Lower leg skin (tissue), 3 donors: Measurements from ENCODE around the gene BAHCC1.

Experiments used
- POLR2A ChIP-seq, 2 donors: fragments of 450-650 bp; IDR thresholded peaks; one replicate each; pipeline ENCODE4 v1.6.1; 2016 to 2017; ENCODE audit warnings: antibody characterized with exemption in 2 of 2, mild to moderate bottlenecking in 1 of 2, moderate library complexity in 1 of 2
- TF ChIP-seq, protein P1 (sequence below), 3 donors: fragments of 450-650 bp; IDR thresholded peaks; one replicate each; pipeline ENCODE4 v1.5.1; 2016; ENCODE audit warnings: antibody characterized with exemption in 3 of 3, mild to moderate bottlenecking in 3 of 3, moderate library complexity in 2 of 3

GRCh38 chr17:81476097-81476496 lies 80.8 kb downstream of the BAHCC1 start:
- TF ChIP-seq, protein P1, sequence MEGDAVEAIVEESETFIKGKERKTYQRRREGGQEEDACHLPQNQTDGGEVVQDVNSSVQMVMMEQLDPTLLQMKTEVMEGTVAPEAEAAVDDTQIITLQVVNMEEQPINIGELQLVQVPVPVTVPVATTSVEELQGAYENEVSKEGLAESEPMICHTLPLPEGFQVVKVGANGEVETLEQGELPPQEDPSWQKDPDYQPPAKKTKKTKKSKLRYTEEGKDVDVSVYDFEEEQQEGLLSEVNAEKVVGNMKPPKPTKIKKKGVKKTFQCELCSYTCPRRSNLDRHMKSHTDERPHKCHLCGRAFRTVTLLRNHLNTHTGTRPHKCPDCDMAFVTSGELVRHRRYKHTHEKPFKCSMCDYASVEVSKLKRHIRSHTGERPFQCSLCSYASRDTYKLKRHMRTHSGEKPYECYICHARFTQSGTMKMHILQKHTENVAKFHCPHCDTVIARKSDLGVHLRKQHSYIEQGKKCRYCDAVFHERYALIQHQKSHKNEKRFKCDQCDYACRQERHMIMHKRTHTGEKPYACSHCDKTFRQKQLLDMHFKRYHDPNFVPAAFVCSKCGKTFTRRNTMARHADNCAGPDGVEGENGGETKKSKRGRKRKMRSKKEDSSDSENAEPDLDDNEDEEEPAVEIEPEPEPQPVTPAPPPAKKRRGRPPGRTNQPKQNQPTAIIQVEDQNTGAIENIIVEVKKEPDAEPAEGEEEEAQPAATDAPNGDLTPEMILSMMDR (IDR thresholded peaks at IDR 0.05) = no peak
- TF ChIP-seq POLR2A (IDR thresholded peaks at IDR 0.05) = no peak
